SH-SY5Y (cell line): ENCODE results near the gene AJM1.

ENCODE experiments used
- GATA2 ChIP-seq: IDR thresholded peaks from 2 replicates; pipeline ENCODE4 v1.6.1; 2011; ENCODE audit warnings: mild to moderate bottlenecking, low read depth, low read length
- GATA3 ChIP-seq: IDR thresholded peaks from 2 replicates; pipeline ENCODE4 v1.6.1; 2011; ENCODE audit warnings: low read depth, mild to moderate bottlenecking, low read length, moderate library complexity

GRCh38 chr9:136882109-136882946 lies 40.0 kb downstream of the AJM1 start:
- no peak for TF ChIP-seq GATA2
- no peak for TF ChIP-seq GATA3
